ENCODE measurements around the gene PRSS21. TPM values are rescaled to one million over a fixed set of nuclear protein-coding genes. Genes with fewer than 3 reads are reported as not detected.

PRSS21 gene
- total RNA-seq, 4 donors from 2014 or later, result 0.68 TPM; not detected in 3

DNA sequence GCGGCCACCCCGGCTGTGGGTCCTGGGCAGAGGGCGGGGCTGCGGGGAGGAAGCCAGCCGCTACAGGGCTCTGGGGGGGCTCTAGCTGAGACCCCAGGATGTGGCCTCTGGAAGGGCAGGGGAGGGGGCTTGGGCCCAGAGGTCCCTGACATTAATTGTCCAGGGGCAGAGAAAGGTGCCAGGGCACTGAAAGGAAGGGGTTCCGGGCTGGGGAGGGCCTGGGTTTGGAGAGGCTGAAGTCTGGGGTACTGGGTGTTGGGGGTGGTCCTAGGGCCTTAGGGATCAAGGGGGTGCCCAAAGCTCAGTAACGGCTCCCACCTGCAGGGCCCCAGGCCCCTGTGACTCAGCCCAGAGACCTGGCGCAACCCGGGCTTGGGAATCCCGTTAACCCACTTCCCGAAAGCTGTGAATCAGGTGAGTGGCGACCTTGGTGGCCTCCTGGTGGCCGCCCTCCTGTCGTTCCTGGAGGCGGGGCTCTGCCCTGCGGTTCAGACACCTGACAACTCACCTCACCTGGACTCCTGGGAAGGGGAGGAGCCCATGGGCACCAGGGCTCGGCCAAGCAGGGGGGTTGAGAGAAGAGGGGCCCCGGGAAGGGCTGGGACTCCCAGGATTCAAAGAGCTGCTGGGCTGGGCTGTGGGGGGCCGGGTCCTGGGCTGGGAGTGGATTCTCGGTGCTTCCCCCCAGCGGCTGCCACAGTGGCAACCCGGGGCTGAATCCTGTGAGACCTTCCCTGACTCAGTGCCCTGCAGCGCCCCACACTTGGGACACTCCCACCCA is 41.4 kb downstream of the PRSS21 start:
- TF ChIP-seq, protein P1, sequence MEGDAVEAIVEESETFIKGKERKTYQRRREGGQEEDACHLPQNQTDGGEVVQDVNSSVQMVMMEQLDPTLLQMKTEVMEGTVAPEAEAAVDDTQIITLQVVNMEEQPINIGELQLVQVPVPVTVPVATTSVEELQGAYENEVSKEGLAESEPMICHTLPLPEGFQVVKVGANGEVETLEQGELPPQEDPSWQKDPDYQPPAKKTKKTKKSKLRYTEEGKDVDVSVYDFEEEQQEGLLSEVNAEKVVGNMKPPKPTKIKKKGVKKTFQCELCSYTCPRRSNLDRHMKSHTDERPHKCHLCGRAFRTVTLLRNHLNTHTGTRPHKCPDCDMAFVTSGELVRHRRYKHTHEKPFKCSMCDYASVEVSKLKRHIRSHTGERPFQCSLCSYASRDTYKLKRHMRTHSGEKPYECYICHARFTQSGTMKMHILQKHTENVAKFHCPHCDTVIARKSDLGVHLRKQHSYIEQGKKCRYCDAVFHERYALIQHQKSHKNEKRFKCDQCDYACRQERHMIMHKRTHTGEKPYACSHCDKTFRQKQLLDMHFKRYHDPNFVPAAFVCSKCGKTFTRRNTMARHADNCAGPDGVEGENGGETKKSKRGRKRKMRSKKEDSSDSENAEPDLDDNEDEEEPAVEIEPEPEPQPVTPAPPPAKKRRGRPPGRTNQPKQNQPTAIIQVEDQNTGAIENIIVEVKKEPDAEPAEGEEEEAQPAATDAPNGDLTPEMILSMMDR (IDR thresholded peaks at IDR 0.05; ENCODE audit: low read depth), result no peak

DNA sequence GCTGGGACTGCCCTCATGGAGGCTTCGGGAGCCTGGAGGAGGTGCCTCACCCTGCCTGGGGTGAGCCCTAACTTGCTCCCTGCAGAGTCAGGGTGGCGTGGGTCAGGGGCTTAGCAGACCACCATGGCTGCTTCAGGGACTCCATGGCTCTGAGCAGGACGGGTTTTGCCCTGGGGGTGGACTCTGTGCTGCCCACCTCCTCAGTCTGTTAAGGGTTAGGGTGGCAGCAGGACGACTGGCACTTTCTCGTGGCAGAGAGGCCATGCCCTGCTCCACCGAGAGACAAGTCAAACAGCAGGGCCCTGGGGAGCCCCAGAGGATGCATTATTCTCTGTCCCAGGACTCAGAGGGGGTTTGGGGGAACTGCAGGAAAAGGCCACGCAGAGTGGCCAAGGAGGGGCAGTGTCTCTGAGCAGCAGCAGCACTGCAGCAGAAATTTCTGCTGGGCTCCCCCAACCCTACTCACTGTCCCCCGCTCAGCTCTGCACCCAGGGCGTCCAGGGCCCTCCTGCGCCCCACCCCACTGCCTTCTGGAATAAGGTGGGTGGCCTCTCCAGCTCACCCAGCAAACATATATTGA is 42.7 kb downstream of the PRSS21 start:
- TF ChIP-seq, protein P1 (IDR thresholded peaks at IDR 0.05; ENCODE audit: low read depth), result no peak

DNA sequence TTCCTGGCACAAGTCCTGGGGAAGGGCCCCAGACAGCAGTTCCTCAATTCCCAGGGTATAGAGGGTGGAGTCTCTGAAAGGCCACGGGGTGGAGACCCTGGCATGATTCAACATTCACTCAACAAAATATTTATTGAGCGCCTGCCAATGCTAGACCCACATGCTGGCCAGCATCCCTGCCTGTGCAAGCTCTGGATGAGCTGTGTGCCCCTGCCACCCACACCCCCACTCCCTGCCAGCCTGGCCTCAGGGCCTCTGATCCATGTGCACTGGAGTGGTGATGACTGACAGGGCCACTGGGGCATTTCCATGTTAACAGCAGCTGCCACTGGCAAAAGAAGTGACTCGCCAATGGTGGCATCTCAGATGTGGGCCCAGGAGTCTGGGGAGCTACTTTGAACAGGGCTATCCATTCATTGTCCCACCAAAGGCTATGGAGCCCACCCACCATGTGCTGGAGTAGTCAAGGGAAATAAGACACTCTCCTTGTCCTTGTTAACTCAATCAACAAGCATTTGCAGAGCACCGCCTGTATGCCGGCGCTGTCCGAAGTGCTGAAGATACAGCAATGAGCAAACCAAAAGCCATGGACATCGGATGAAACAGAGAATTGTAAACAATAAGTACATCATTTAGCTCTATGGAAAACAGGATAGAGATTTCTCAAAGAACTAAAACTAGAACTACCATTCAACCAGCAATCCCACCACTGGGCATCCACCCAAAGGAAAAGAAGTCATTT is 44.0 kb downstream of the PRSS21 start:
- TF ChIP-seq, protein P1 (IDR thresholded peaks at IDR 0.05; ENCODE audit: low read depth), result no peak

DNA sequence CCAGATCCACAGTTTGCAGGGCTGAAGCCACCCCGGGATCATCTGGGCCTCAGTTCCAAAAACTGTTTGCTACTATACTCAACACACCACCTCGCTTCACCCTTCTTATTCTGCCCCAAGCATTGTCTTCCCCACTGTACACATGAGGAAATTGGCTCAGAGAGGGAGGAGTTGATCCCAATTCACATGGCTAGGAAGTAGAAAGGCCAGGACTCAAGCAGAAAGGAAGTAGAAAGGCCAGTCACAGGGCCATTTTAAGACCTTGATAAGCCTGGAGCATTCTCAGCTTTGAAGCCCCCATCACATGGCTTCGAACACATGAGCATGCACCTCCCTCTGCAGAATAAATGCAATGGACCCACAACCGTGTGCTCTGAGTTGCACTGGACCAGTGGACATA is 48.6 kb downstream of the PRSS21 start:
- TF ChIP-seq, protein P1 (IDR thresholded peaks at IDR 0.05; ENCODE audit: low read depth), result no peak

DNA sequence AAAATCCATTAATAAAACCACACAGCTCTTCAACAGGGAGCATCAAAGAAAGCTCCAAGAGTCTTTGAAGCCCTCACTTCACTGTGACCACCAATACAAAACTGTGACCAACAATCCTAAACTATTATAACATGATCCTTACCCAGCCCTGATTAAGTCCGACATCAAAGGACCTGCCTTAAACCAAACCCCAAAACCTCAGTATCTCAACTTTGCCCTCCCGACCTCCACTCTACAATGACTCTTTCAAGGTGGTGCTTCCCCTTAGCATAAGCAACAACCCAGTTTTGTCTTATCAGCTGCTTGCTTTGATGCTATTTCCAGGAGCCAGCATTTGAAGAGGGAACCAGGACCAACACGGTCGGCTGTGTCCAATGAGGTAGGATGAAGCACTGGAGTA is 49.4 kb downstream of the PRSS21 start:
- TF ChIP-seq, protein P1 (IDR thresholded peaks at IDR 0.05; ENCODE audit: low read depth), result no peak

DNA sequence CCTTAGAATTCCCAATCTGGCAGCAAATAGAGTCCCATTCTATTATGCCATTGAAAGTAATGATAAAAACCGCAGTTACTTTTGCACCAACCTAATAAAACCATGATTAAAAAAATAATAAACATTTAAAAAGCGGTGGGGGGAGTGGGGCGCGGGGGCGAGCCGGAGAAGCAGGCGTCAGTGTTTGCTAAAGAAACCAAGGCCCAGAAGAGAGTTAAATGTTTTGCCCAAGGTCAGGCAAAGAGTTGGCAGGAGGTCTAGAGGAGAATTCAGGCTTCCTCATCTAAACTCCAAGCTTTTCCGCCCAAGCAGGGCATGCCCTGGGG is 50.6 kb downstream of the PRSS21 start:
- TF ChIP-seq, protein P1 (IDR thresholded peaks at IDR 0.05; ENCODE audit: low read depth), result no peak
